Measurements from ENCODE around the gene LPP.

- TF ChIP-seq POLR2AphosphoS5 (IDR thresholded peaks at IDR 0.05; ENCODE audit: low read depth, low read length) (no peak), REST (IDR thresholded peaks at IDR 0.05; ENCODE audit: insufficient read depth in 1 of 2, low read depth in 2 of 2, low read length in 2 of 2) (no peak), SIN3A (IDR thresholded peaks at IDR 0.05; ENCODE audit: borderline replicate concordance, insufficient read depth, low read length) (no peak), TAF1 (IDR thresholded peaks at IDR 0.05; ENCODE audit: borderline replicate concordance, insufficient read depth, low read length) (no peak)
These were observed 64.6 kb downstream of the LPP start for GRCh38 chr3:188218603-188219002.
